ENCODE data around the gene DOK6.

DOK6 gene

GRCh38 chr18:69388222-69388621, 12.5 kb upstream of the DOK6 start:
- Mint-ChIP-seq H3K9me3 (no peaks in the 10 kb centered on the region), H3K36me3 (ENCODE audit: low read depth) (no peaks in the 10 kb centered on the region), H3K27me3 (ENCODE audit: low read depth, poor library complexity) (no peaks in the 10 kb centered on the region), H3K27ac (no peak overlapping the region), H3K4me3 (no peak overlapping the region), H3K4me1 (no peaks in the 10 kb centered on the region)
- no peak for DNase-seq
- no peak for TF ChIP-seq CTCF (IDR thresholded peaks at IDR 0.05)

- Mint-ChIP-seq H3K27ac (no peak overlapping the region), H3K9me3 (peaks cover 9% of the 10 kb centered on the region), H3K4me3 (no peak overlapping the region), H3K27me3 (ENCODE audit: low read depth, poor library complexity) (peaks cover 9% of the 10 kb centered on the region), H3K36me3 (ENCODE audit: low read depth) (no peaks in the 10 kb centered on the region), H3K4me1 (peaks cover 20% of the 10 kb centered on the region)
- TF ChIP-seq CTCF (IDR thresholded peaks at IDR 0.05) = no peak
- DNase-seq = peak; percentile 9
Measured at GRCh38 chr18:69397096-69397495, 3.6 kb upstream of the DOK6 start.

- Mint-ChIP-seq H3K36me3 (ENCODE audit: low read depth) (no peaks in the 10 kb centered on the region), H3K9me3 (peaks cover 9% of the 10 kb centered on the region), H3K27ac (no peak overlapping the region), H3K4me3 (peak overlapping the region; percentile 88), H3K4me1 (peaks cover 35% of the 10 kb centered on the region), H3K27me3 (ENCODE audit: low read depth, poor library complexity) (peaks cover 20% of the 10 kb centered on the region)
- no peak for DNase-seq
- no peak for TF ChIP-seq CTCF (IDR thresholded peaks at IDR 0.05)
Measured at GRCh38 chr18:69399253-69399652, 1.4 kb upstream of the DOK6 start.

GRCh38 chr18:69400976-69401225, 213 bp downstream of the DOK6 start:
- Mint-ChIP-seq H3K4me1 (peaks cover 45% of the 10 kb centered on the region), H3K27me3 (ENCODE audit: low read depth, poor library complexity) (peaks cover 24% of the 10 kb centered on the region), H3K9me3 (peaks cover 8% of the 10 kb centered on the region), H3K4me3 (peak overlapping the region; percentile 87), H3K36me3 (ENCODE audit: low read depth) (no peaks in the 10 kb centered on the region), H3K27ac (no peak overlapping the region)
- peak; percentile 61 for DNase-seq
- no peak for TF ChIP-seq CTCF (IDR thresholded peaks at IDR 0.05)

GRCh38 chr18:69401226-69401971, 711 bp downstream of the DOK6 start:
- Mint-ChIP-seq H3K27me3 (ENCODE audit: low read depth, poor library complexity) (peaks cover 28% of the 10 kb centered on the region), H3K4me1 (peaks cover 45% of the 10 kb centered on the region), H3K36me3 (ENCODE audit: low read depth) (peaks cover 4% of the 10 kb centered on the region), H3K4me3 (peak overlapping the region; percentile 87), H3K9me3 (peaks cover 4% of the 10 kb centered on the region), H3K27ac (peak overlapping the region; percentile 94)
- DNase-seq = peak; percentile 39
- no peak for TF ChIP-seq CTCF (IDR thresholded peaks at IDR 0.05)

GRCh38 chr18:69401972-69402532, 1.4 kb downstream of the DOK6 start:
- Mint-ChIP-seq H3K36me3 (ENCODE audit: low read depth) (peaks cover 7% of the 10 kb centered on the region), H3K27ac (no peak overlapping the region), H3K27me3 (ENCODE audit: low read depth, poor library complexity) (peaks cover 28% of the 10 kb centered on the region), H3K9me3 (peaks cover 3% of the 10 kb centered on the region), H3K4me1 (peaks cover 45% of the 10 kb centered on the region), H3K4me3 (peak overlapping the region; percentile 87)
- no peak for TF ChIP-seq CTCF (IDR thresholded peaks at IDR 0.05)
- DNase-seq = no peak

Data from nephron progenitor cell (in vitro differentiated cells).